ENCODE measurements around the gene PHLDB2. TPM values are rescaled to one million over a fixed set of nuclear protein-coding genes. Genes with fewer than 3 reads are reported as not detected.

The PHLDB2 gene
- polyA plus RNA-seq, 1 donor (not counting 4 experiments of a cell fraction or from before 2014, with no cell fraction given): 150 TPM

- Histone ChIP-seq H3K27me3 (ENCODE audit: control insufficient read depth, extremely low read depth, insufficient read depth, low read length) (no peaks in the 10 kb centered on the region), H3K9me1 (ENCODE audit: control insufficient read depth, extremely low read depth, insufficient read depth, low read length) (no peaks in the 10 kb centered on the region), H4K20me1 (ENCODE audit: control insufficient read depth, extremely low read depth, insufficient read depth, low read length) (no peaks in the 10 kb centered on the region), H3K9ac (ENCODE audit: control insufficient read depth, extremely low read depth, insufficient read depth, low read length) (peak overlapping the region; percentile 24), H3K4me1 (ENCODE audit: control insufficient read depth, extremely low read depth, insufficient read depth, low read length) (peaks cover 28% of the 10 kb centered on the region), H3K36me3 (ENCODE audit: control insufficient read depth in 2 of 2, extremely low read depth in 1 of 2, insufficient read depth in 2 of 2, low read length in 2 of 2) (peaks cover 33 to 73% of the 10 kb centered on the region in 2 experiments), H2AFZ (ENCODE audit: control insufficient read depth, low read length) (no peak overlapping the region), H3K79me2 (ENCODE audit: control insufficient read depth, insufficient read depth, low read length) (peaks cover 38% of the 10 kb centered on the region), H3K27ac (ENCODE audit: control insufficient read depth, insufficient read depth, low read length) (peak overlapping the region; percentile 93), H3K4me2 (ENCODE audit: control insufficient read depth, extremely low read depth, insufficient read depth, low read depth, low read length) (peak overlapping the region; percentile 45), H3K9me3 (ENCODE audit: control insufficient read depth, low read depth, low read length) (no peaks in the 10 kb centered on the region), H3K4me3 (ENCODE audit: control insufficient read depth in 2 of 3, extremely low read depth in 1 of 3, insufficient read depth in 2 of 3, low read depth in 1 of 3, low read length in 3 of 3) (no peak overlapping the region)
- dilution Hi-C loops (cut with MboI; ENCODE audit: extremely low pct_ligation_motif_present, low sequenced_read_pairs): no loop called here
- FAIRE-seq: peak; percentile 73
- no peak for DNase-seq (ENCODE audit: low read depth, low spot score)
- TF ChIP-seq EZH2 (IDR thresholded peaks at IDR 0.05; ENCODE audit: low read length): no peak
- TF ChIP-seq CTCF (optimal IDR thresholded peaks at IDR 0.05 in 1 of 3, IDR thresholded peaks at IDR 0.05 in 1 of 3, conservative IDR thresholded peaks at IDR 0.05 in 1 of 3; ENCODE audit: extremely low read depth in 1 of 3, insufficient read depth in 2 of 3, low read length in 3 of 3): no peak
Observed at GRCh38 chr3:111923095-111923771, 64.2 kb downstream of the PHLDB2 start.

- DNase-seq (ENCODE audit: low read depth, low spot score) (no peak), FAIRE-seq (peak; percentile 26)
- peak overlapping the region; percentile 45 for H3K4me2 ChIP-seq (ENCODE audit: control insufficient read depth, extremely low read depth, insufficient read depth, low read depth, low read length)
- peaks cover 36% of the 10 kb centered on the region for H3K79me2 ChIP-seq (ENCODE audit: control insufficient read depth, insufficient read depth, low read length)
- H2AFZ ChIP-seq (ENCODE audit: control insufficient read depth, low read length): no peak overlapping the region
- no peaks in the 10 kb centered on the region for H3K27me3 ChIP-seq (ENCODE audit: control insufficient read depth, extremely low read depth, insufficient read depth, low read length)
- H3K4me3 ChIP-seq (ENCODE audit: control insufficient read depth in 2 of 3, extremely low read depth in 1 of 3, insufficient read depth in 2 of 3, low read depth in 1 of 3, low read length in 3 of 3): no peak overlapping the region
- no peaks in the 10 kb centered on the region for H3K9me3 ChIP-seq (ENCODE audit: control insufficient read depth, low read depth, low read length)
- TF ChIP-seq EZH2 (IDR thresholded peaks at IDR 0.05; ENCODE audit: low read length) (no peak), CTCF (optimal IDR thresholded peaks at IDR 0.05 in 1 of 3, IDR thresholded peaks at IDR 0.05 in 1 of 3, conservative IDR thresholded peaks at IDR 0.05 in 1 of 3; ENCODE audit: extremely low read depth in 1 of 3, insufficient read depth in 2 of 3, low read length in 3 of 3) (no peak)
- no peaks in the 10 kb centered on the region for H3K9me1 ChIP-seq (ENCODE audit: control insufficient read depth, extremely low read depth, insufficient read depth, low read length)
- H3K9ac ChIP-seq (ENCODE audit: control insufficient read depth, extremely low read depth, insufficient read depth, low read length): peak overlapping the region; percentile 24
- H3K4me1 ChIP-seq (ENCODE audit: control insufficient read depth, extremely low read depth, insufficient read depth, low read length): peaks cover 28% of the 10 kb centered on the region
- H3K36me3 ChIP-seq (ENCODE audit: control insufficient read depth in 2 of 2, extremely low read depth in 1 of 2, insufficient read depth in 2 of 2, low read length in 2 of 2): peaks cover 30 to 70% of the 10 kb centered on the region in 2 experiments
- peak overlapping the region; percentile 93 for H3K27ac ChIP-seq (ENCODE audit: control insufficient read depth, insufficient read depth, low read length)
- no peaks in the 10 kb centered on the region for H4K20me1 ChIP-seq (ENCODE audit: control insufficient read depth, extremely low read depth, insufficient read depth, low read length)
- dilution Hi-C loops (cut with MboI; ENCODE audit: extremely low pct_ligation_motif_present, low sequenced_read_pairs): no loop called here
Observed at GRCh38 chr3:111923806-111924205, 64.7 kb downstream of the PHLDB2 start.

All from keratinocyte (primary cell).